Measurements from ENCODE around the gene PLD5.

DNA sequence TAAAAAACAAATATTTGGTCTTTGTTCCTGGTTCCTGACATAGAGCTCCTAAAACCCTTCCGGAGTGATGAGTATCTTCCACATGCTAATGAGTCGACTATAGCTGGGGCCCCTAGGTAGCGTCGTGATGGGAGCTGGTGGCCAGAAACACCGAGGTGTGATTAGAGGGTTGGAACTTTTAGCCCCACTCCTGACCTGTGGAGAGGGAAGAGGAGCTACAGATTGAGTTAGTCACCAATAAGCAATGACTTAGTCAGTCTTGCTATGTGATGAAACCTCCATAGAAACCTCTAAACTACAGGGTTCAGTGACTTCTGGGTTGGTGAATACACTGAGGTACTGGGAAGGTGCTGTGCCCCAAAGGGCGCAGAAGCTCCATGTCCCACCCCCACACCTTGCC lies 30.1 kb upstream of the PLD5 start:
- TF ChIP-seq POLR2A (IDR thresholded peaks at IDR 0.05) (no peak), POLR2AphosphoS5 (IDR thresholded peaks at IDR 0.05) (no peak)
- TF ChIP-seq, protein P1, sequence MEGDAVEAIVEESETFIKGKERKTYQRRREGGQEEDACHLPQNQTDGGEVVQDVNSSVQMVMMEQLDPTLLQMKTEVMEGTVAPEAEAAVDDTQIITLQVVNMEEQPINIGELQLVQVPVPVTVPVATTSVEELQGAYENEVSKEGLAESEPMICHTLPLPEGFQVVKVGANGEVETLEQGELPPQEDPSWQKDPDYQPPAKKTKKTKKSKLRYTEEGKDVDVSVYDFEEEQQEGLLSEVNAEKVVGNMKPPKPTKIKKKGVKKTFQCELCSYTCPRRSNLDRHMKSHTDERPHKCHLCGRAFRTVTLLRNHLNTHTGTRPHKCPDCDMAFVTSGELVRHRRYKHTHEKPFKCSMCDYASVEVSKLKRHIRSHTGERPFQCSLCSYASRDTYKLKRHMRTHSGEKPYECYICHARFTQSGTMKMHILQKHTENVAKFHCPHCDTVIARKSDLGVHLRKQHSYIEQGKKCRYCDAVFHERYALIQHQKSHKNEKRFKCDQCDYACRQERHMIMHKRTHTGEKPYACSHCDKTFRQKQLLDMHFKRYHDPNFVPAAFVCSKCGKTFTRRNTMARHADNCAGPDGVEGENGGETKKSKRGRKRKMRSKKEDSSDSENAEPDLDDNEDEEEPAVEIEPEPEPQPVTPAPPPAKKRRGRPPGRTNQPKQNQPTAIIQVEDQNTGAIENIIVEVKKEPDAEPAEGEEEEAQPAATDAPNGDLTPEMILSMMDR (IDR thresholded peaks at IDR 0.05), result no peak
